TTC549 (cell line): ENCODE data around the gene LMNB1.
"Not testable (repeated sequence)": the region's sequence is repeated elsewhere in the genome, so short reads cannot be mapped to it uniquely, and the experiment has no call there.

Experiments used
- FAIRE-seq: peaks from 2 replicates; lab custom pipeline; 2012; peaks lifted over from hg19 to GRCh38; lab: Jason Lieb, UNC

LMNB1 gene, protein sequence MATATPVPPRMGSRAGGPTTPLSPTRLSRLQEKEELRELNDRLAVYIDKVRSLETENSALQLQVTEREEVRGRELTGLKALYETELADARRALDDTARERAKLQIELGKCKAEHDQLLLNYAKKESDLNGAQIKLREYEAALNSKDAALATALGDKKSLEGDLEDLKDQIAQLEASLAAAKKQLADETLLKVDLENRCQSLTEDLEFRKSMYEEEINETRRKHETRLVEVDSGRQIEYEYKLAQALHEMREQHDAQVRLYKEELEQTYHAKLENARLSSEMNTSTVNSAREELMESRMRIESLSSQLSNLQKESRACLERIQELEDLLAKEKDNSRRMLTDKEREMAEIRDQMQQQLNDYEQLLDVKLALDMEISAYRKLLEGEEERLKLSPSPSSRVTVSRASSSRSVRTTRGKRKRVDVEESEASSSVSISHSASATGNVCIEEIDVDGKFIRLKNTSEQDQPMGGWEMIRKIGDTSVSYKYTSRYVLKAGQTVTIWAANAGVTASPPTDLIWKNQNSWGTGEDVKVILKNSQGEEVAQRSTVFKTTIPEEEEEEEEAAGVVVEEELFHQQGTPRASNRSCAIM

GRCh38 chr5:126776499-126777256 is at the start of gene LMNB1:
TSS of gene LMNB1 (plus strand) at chr5:126777136. CDS start at chr5:126777509, 373 bp downstream.
- peak; percentile 58 for FAIRE-seq

- FAIRE-seq: no peak
Observed at GRCh38 chr5:126732716-126733115, 44.2 kb upstream of the LMNB1 start.

- not testable (repeated sequence) for FAIRE-seq
Observed at GRCh38 chr5:126734573-126734972, 42.4 kb upstream of the LMNB1 start.

DNA sequence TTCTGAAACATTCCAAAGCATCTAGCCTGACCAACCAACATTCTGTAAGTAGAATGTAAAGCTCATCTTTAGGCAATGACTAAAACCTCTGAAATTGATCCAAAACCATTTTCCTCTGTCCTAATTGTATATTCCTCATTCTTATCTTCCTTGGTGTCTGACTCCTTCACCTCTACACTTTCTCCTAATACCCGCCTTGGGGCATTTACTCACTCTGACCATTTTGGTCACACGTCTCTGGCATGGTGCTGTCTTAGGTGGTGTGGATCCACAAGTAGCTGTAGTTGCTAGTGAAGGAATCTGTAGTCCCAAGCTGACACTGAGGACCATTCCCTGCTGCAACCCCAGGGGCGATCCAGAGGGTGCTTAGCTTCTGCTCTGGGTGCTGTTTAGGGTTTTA is 40.8 kb upstream of the LMNB1 start:
- FAIRE-seq: no peak

- FAIRE-seq: no peak
Observed at GRCh38 chr5:126741361-126741760, 35.6 kb upstream of the LMNB1 start.

DNA sequence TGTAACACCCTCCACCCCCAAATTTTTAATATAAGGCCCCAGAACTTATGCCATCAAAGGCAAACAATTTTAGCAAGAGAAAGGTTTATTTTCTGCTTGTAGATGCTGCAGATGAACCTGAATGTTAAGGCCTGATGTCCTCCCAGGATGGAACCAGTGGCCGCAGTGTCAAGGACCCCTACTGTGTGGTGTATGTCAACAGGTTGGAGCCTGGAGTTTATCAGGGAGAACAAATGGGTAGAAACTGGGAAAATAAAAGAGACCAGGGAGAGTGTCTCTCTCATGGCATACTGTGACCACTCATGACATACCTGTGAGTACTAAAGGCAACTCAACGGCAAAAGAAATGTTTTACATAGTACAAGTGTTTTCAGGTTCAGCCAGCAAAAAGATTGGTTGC is 34.5 kb upstream of the LMNB1 start:
- FAIRE-seq: no peak

DNA sequence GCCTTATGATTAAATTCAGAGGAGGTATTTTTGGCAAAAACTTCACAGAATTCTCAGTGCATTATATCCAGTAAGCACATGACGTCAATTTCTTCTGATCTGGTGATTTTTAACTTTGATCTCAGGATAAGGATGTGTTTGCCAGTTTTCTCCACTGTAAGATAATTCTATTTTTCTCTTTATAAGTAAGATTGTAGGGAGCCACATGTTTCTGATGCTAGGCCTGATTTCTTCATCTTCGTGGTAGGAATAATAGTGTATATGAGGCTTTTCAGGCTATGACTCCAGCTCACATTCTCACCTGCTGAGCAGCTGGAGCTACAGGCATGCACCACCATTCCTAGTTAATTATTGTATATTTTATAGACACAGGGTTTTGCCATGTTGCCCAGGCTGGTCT is 32.1 kb upstream of the LMNB1 start:
- no peak for FAIRE-seq

- no peak for FAIRE-seq
Observed at GRCh38 chr5:126745259-126745992, 31.5 kb upstream of the LMNB1 start.

- no peak for FAIRE-seq
Observed at GRCh38 chr5:126746290-126746689, 30.6 kb upstream of the LMNB1 start.

DNA sequence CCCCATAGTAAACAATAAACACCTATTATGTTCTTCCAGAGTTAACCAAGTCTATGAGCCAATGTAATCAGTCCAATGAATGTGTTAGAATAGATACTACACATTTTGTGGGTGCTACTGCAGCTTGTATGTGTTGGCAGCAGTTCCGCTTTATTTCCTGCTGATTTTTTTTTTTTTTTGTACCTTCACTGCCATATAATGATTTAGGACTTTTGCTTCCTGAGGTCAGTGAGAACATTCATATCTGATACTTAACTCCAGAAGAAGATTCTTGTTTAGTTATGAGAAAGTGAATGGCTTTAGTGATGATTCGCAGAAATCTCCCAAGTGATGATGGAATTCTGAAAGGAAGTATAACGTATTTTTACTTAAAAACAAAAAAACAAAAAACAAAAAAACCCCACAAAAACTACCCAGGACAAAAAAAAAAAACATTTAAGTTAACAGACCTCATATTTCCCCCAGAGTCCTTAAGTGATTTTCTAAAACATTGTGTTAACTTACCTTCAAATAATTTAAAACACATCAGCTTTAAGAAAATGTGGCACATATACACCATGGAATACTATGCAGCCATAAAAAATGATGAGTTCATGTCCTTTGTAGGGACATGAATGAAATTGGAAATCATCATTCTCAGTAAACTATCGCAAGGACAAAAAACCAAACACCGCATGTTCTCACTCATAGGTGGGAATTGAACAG is 24.7 kb upstream of the LMNB1 start:
- no peak for FAIRE-seq

DNA sequence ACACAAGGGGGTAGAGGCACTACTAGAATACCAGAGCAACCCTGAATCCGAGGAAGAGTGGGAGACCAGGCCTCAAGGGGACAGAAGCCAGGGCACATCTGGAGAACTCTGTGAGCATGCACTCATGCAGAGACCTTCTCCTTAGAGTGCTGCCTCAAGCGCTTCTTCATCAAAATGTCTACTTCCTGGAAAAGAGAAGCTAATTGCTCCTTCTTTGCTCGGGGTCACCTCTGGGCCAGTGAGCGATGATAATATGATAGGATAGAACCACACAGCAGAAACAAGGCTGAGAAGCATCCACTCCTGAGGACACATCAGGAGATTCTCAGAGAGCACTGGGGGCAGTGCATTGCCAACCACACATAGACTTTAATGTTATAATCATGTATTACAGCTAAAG is 23.7 kb upstream of the LMNB1 start:
- FAIRE-seq: no peak

GRCh38 chr5:126754609-126755008 is 22.3 kb upstream of the LMNB1 start:
- no peak for FAIRE-seq

GRCh38 chr5:126755593-126755992 is 21.3 kb upstream of the LMNB1 start:
- no peak for FAIRE-seq

GRCh38 chr5:126757713-126758357 is 19.1 kb upstream of the LMNB1 start:
- FAIRE-seq: no peak

DNA sequence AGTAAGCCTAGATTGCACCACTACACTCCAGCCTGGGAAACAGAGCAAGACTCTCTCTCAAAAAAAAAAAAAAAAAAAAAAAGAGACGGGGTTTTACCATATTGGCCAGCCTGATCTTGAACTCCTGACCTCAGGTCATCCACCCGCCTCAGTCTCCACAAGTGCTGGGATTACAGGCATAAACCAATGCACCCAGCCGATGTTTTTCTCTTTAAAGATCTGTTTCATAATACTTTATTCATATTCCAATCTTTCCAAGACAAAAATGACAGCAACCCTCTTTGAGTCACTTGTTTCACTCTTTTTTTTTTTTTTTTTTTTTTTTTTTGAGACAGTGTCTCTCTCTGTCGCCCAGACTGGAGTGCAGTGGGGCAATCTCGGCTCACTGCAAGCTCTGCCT is 13.6 kb upstream of the LMNB1 start:
- no peak for FAIRE-seq

- FAIRE-seq: no peak
Observed at GRCh38 chr5:126769703-126770102, 7.2 kb upstream of the LMNB1 start.

- not testable (repeated sequence) for FAIRE-seq
Observed at GRCh38 chr5:126773536-126773935, 3.4 kb upstream of the LMNB1 start.

DNA sequence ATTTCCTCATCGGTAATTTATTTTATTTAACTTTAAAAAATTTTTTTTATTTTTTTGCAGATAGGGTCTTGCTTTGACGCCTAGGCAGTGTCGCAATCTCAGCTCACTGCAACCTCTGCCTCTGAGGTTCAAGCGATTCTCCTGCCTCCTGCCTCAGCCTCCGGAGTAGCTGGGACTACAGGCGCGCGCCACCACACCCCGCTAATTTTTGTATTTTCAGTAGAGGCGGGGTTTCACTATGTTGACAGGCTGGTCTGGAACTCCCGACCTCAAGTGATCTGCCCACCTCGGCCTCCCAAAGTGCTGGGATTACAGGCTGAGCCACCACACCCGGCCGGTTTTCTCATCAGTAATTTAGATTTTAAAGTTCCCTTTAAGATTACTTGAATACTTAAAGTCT is 2.3 kb upstream of the LMNB1 start:
- FAIRE-seq: not testable (repeated sequence)

- FAIRE-seq: no peak
Observed at GRCh38 chr5:126777257-126777974, 480 bp downstream of the LMNB1 start.

DNA sequence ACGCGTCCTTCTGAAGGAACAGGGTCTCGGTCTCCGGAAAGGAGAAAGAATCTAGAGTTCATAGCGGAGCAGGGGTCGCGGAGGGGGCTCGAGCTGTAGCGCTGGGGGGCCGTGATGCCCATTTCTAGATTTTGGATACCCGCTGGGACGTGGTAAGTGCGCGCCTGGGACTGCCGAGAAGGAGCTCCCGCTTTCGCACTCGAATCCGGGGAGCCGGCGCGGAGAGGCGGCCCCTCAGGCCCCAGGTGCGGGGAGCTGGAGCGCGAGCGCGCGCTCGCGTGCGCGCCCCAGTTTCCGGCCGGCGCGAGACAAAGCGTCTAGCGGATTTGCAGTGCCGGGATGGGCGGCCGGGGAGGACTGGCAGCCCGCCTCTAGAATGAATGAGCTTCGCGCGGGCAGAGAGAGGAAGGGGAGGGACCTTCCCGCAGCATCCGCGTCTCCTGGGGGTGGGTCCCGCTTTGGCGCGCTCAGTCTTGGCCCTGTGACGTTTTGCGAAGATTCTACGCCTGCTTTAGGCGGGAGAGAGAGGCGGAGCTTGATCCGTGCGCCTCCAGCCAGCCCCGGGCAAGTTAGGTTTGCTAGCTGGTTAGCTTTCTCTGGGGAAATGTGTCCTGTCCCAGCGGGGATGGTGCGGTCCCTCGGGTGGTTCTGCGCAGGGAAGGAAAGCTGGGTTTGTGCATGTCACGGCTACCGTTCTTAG is 1.2 kb downstream of the LMNB1 start:
- peak; percentile 73 for FAIRE-seq
